A673 (cell line): ENCODE results near the gene YES1. TPM values are rescaled to one million over a fixed set of nuclear protein-coding genes. Genes with fewer than 3 reads are reported as not detected.

Experiments
- BruUV-seq: library from RNA; stranded (reverse); fragments of 400-500 nt; replicated peaks from 2 replicates; lab custom pipeline; 2021; lab: Mats Ljungman, UMichigan
- CTCF ChIA-PET: fragments of 300-600 bp; sonication (Branson Sonifier 250); formaldehyde crosslinking; loops from one replicate; lab custom pipeline; 2022; ENCODE audit warnings: antibody characterized with exemption; lab: Charles Lee
- POLR2A ChIA-PET: fragments of 300-600 bp; sonication (Branson Sonifier 250); formaldehyde crosslinking; loops from one replicate; lab custom pipeline; 2022; ENCODE audit warnings: antibody characterized with exemption; ENCODE audit not compliant: low non-redundant PET; lab: Charles Lee
- DNase-seq: peaks from one replicate; pipeline ENCODE4 v3.0.0-alpha.2; 2015; ENCODE audit warnings: low spot score
- H3K27ac ChIP-seq: fragments of 200-600 bp; sonication (generic); 2 replicates; pipeline ENCODE4 v1.5.1; 2016; ENCODE audit warnings: mixed run types, low read depth, mild to moderate bottlenecking, mixed read lengths, antibody characterized with exemption, low read length; ENCODE audit not compliant: poor library complexity, severe bottlenecking
- H3K27me3 ChIP-seq: fragments of 200-600 bp; sonication (generic); replicated peaks from 2 replicates; pipeline ENCODE4 v1.6.1; 2017; ENCODE audit warnings: mixed run types, low read depth, mild to moderate bottlenecking, mixed read lengths, antibody characterized with exemption, low read length; ENCODE audit not compliant: insufficient read depth, poor library complexity
- H3K36me3 ChIP-seq: fragments of 200-600 bp; sonication (generic); 2 replicates; pipeline ENCODE4 v1.6.1; 2016; ENCODE audit warnings: mixed run types, mild to moderate bottlenecking, mixed read lengths, antibody characterized with exemption, low read length; ENCODE audit not compliant: insufficient read depth, poor library complexity, severe bottlenecking
- H3K4me1 ChIP-seq: fragments of 200-600 bp; sonication (generic); 2 replicates; pipeline ENCODE4 v1.6.1; 2017; ENCODE audit warnings: mixed run types, mild to moderate bottlenecking, mixed read lengths, antibody characterized with exemption, low read length; ENCODE audit not compliant: insufficient read depth, poor library complexity, severe bottlenecking
- H3K4me3 ChIP-seq: fragments of 200-600 bp; sonication (generic); 2 replicates; pipeline ENCODE4 v1.5.1; 2016; ENCODE audit warnings: low read depth, mixed run types, mild to moderate bottlenecking, mixed read lengths, low read length; ENCODE audit not compliant: poor library complexity, severe bottlenecking
- H3K9me3 ChIP-seq: fragments of 200-600 bp; sonication (generic); 2 replicates; pipeline ENCODE4 v1.6.1; 2016; ENCODE audit warnings: mixed run types, low read depth, mild to moderate bottlenecking, mixed read lengths, antibody characterized with exemption, low read length; ENCODE audit not compliant: poor library complexity, severe bottlenecking
- CTCF ChIP-seq: fragments of 300-800, 200-600 bp; sonication (generic); conservative IDR thresholded peaks from 2 replicates; pipeline ENCODE4 v1.5.1; 2017; ENCODE audit warnings: low read depth, mild to moderate bottlenecking, antibody characterized with exemption, low read length, moderate library complexity, mixed read lengths
- EZH2 ChIP-seq: fragments of 200-600 bp; sonication (generic); IDR thresholded peaks from 2 replicates; pipeline ENCODE4 v1.6.1; 2017; ENCODE audit warnings: borderline replicate concordance, low read depth, mild to moderate bottlenecking, mixed read lengths, antibody characterized with exemption, low read length; ENCODE audit not compliant: poor library complexity, severe bottlenecking
- intact Hi-C: fragments of 100-400 bp; cut with micrococcal nuclease; formaldehyde crosslinking; loops from one replicate; pipeline ENCODE4 v1.10.0; 2022; ENCODE audit not compliant: unreplicated experiment
- total RNA-seq: library from RNA; stranded (reverse); gene quantifications from 2 replicates; pipeline ENCODE4 v1.2.3, GENCODE V29; 2021

YES1 gene
- total RNA-seq, 1 experiment from 2014 or later: 138 TPM

GRCh38 chr18:709771-710170, 102.3 kb downstream of the YES1 start:
- CTCF ChIA-PET: interaction anchor here (1.3 kb wide), 1 partner anchor 14 kb away, joined by 3 read pairs; no protein-coding TSS in a partner anchor
- no TSS peak for BruUV-seq
- no peak overlapping the region for H3K4me3 ChIP-seq
- no peaks in the 10 kb centered on the region for H3K27me3 ChIP-seq
- H3K27ac ChIP-seq: no peak overlapping the region
- peaks cover 4% of the 10 kb centered on the region for H3K9me3 ChIP-seq
- intact Hi-C loops: no loop called here
- POLR2A ChIA-PET: no interaction called here
- DNase-seq: no peak
- peaks cover 3% of the 10 kb centered on the region for H3K36me3 ChIP-seq
- H3K4me1 ChIP-seq: peaks cover 4% of the 10 kb centered on the region
- no peak for TF ChIP-seq EZH2
- no peak for TF ChIP-seq CTCF

GRCh38 chr18:708096-708495, 103.9 kb downstream of the YES1 start:
- intact Hi-C loops: no loop called here
- Histone ChIP-seq H3K9me3 (peaks cover 1% of the 10 kb centered on the region), H3K4me3 (no peak overlapping the region), H3K4me1 (peaks cover 4% of the 10 kb centered on the region), H3K27ac (no peak overlapping the region), H3K36me3 (peaks cover 3% of the 10 kb centered on the region), H3K27me3 (no peaks in the 10 kb centered on the region)
- no peak for TF ChIP-seq EZH2
- no peak for TF ChIP-seq CTCF
- CTCF ChIA-PET: no interaction called here
- no TSS peak for BruUV-seq
- DNase-seq: no peak
- POLR2A ChIA-PET: no interaction called here

- ChIA-PET POLR2A (no interaction called here), CTCF (no interaction called here)
- Histone ChIP-seq H3K36me3 (peaks cover 3% of the 10 kb centered on the region), H3K4me3 (no peak overlapping the region), H3K9me3 (no peaks in the 10 kb centered on the region), H3K4me1 (peaks cover 3% of the 10 kb centered on the region), H3K27me3 (no peaks in the 10 kb centered on the region), H3K27ac (no peak overlapping the region)
- no peak for DNase-seq
- TF ChIP-seq CTCF (no peak), EZH2 (no peak)
- intact Hi-C loops: no loop called here
- BruUV-seq: no TSS peak
These were observed 105.6 kb downstream of the YES1 start for GRCh38 chr18:706405-706804.
